Endothelial cell of umbilical vein (primary cell): Measurements from ENCODE around the gene C16orf86. TPM values are rescaled to one million over a fixed set of nuclear protein-coding genes. Genes with fewer than 3 reads are reported as not detected.

ENCODE experiments used
- BruUV-seq: library from RNA; stranded (reverse); fragments of 400-500 nt; replicated peaks from 2 replicates; lab custom pipeline; 2021; lab: Mats Ljungman, UMichigan
- CTCF ChIA-PET: fragments of 300-600, 350-600 bp; sonication (Branson Sonifier 250); formaldehyde crosslinking; loops from one replicate; lab custom pipeline; 2021; ENCODE audit warnings: antibody characterized with exemption, inconsistent platforms; lab: Charles Lee
- POLR2A ChIA-PET: fragments of 300-600, 350-600 bp; sonication (Branson Sonifier 250); formaldehyde crosslinking; loops from one replicate; lab custom pipeline; 2021; ENCODE audit warnings: antibody characterized with exemption, inconsistent platforms; lab: Charles Lee
- DNase-seq: peaks from one replicate; pipeline ENCODE4 v3.0.0-alpha.2; 2011; ENCODE audit warnings: low read depth, low spot score
- FAIRE-seq: peaks from 2 replicates; lab custom pipeline; 2011; peaks lifted over from hg19 to GRCh38; lab: Jason Lieb, UNC
- H2AFZ ChIP-seq: 2 replicates; pipeline ENCODE4 v1.6.0; 2012; ENCODE audit warnings: low read depth, low read length, control low read depth, inconsistent platforms
- H3K27ac ChIP-seq: 2 replicates; pipeline ENCODE4 v1.5.1; 2011; ENCODE audit warnings: low read depth, mild to moderate bottlenecking, control low read depth, low read length, moderate library complexity; ENCODE audit not compliant: insufficient read depth
- H3K27me3 ChIP-seq, 2 experiments: 2 replicates each; pipeline versions ENCODE4 v1.6.0 to v1.6.1; 2011; ENCODE audit warnings: low read length in 2 of 2, mixed read lengths in 1 of 2; ENCODE audit not compliant: control insufficient read depth in 2 of 2, insufficient read depth in 2 of 2
- H3K36me3 ChIP-seq, 2 experiments: 2 replicates in 1 of 2; 3 replicates in 1 of 2; pipeline ENCODE4 v1.5.1; 2011; ENCODE audit warnings: low read length in 2 of 2, mild to moderate bottlenecking in 1 of 2, moderate library complexity in 1 of 2; ENCODE audit not compliant: control insufficient read depth in 2 of 2, insufficient read depth in 2 of 2; ENCODE audit errors: extremely low read depth in 1 of 2
- H3K4me1 ChIP-seq: 3 replicates; pipeline ENCODE4 v1.5.1; 2011; ENCODE audit warnings: mild to moderate bottlenecking, low read length; ENCODE audit not compliant: control insufficient read depth, insufficient read depth; ENCODE audit errors: extremely low read depth
- H3K4me2 ChIP-seq: 2 replicates; pipeline ENCODE4 v1.6.1; 2011; ENCODE audit warnings: low read length, control low read depth, mixed read lengths; ENCODE audit not compliant: insufficient read depth
- H3K4me3 ChIP-seq, 3 experiments: fragments of 200-600 bp in 1 of 3; sonication (generic), shearing (Covaris generic) in 1 of 3; replicated peaks in 1 of 3; 2 replicates each; pipeline ENCODE4 v1.5.1; 2011 to 2016; ENCODE audit warnings: control low read depth in 3 of 3, low read length in 3 of 3, mild to moderate bottlenecking in 2 of 3, inconsistent platforms in 1 of 3, low read depth in 1 of 3, moderate library complexity in 1 of 3; ENCODE audit not compliant: insufficient read depth in 1 of 3
- H3K79me2 ChIP-seq: 2 replicates; pipeline ENCODE4 v1.6.0; 2012; ENCODE audit warnings: low read length, inconsistent platforms; ENCODE audit not compliant: control insufficient read depth, insufficient read depth
- H3K9ac ChIP-seq: replicated peaks from 2 replicates; pipeline ENCODE3; 2011; ENCODE audit warnings: low read length, control low read depth; ENCODE audit not compliant: insufficient read depth; ENCODE audit errors: extremely low read depth
- H3K9me1 ChIP-seq: replicated peaks from 3 replicates; pipeline ENCODE4 v1.6.0; 2011; ENCODE audit warnings: mild to moderate bottlenecking, low read length; ENCODE audit not compliant: control insufficient read depth, insufficient read depth; ENCODE audit errors: extremely low read depth
- H3K9me3 ChIP-seq: replicated peaks from 2 replicates; pipeline ENCODE4 v1.5.1; 2012; ENCODE audit warnings: low read length, inconsistent platforms; ENCODE audit not compliant: control insufficient read depth, insufficient read depth
- H4K20me1 ChIP-seq: replicated peaks from 2 replicates; pipeline ENCODE3; 2011; ENCODE audit warnings: mild to moderate bottlenecking, low read length; ENCODE audit not compliant: control insufficient read depth, insufficient read depth; ENCODE audit errors: extremely low read depth
- EZH2 ChIP-seq: IDR thresholded peaks from 2 replicates; pipeline ENCODE4 v1.6.1; 2012; ENCODE audit warnings: borderline replicate concordance, low read depth, mild to moderate bottlenecking, moderate library complexity, low read length, inconsistent platforms; ENCODE audit not compliant: severe bottlenecking
- FOS ChIP-seq: IDR thresholded peaks from 2 replicates; pipeline ENCODE4 v1.6.1; 2011; ENCODE audit warnings: mild to moderate bottlenecking, low read length, moderate library complexity, borderline replicate concordance; ENCODE audit not compliant: insufficient read depth
- GATA2 ChIP-seq: IDR thresholded peaks from 2 replicates; pipeline ENCODE4 v1.7.0; 2011; ENCODE audit warnings: low read depth, mild to moderate bottlenecking, moderate library complexity, mixed read lengths, low read length; ENCODE audit not compliant: insufficient read length, insufficient read depth
- JUN ChIP-seq: IDR thresholded peaks from 2 replicates; pipeline ENCODE4 v1.6.1; 2011; ENCODE audit warnings: borderline replicate concordance, low read depth; ENCODE audit not compliant: insufficient read length, insufficient read depth
- MYC ChIP-seq: IDR thresholded peaks from one replicate; pipeline ENCODE4 v1.6.1; 2011; ENCODE audit warnings: mild to moderate bottlenecking, low read depth, low read length
- POLR2A ChIP-seq: IDR thresholded peaks from 2 replicates; pipeline ENCODE4 v1.6.1; 2012; ENCODE audit warnings: low read depth, mild to moderate bottlenecking, control low read depth, low read length
- POLR2AphosphoS5 ChIP-seq: IDR thresholded peaks from 2 replicates; pipeline ENCODE4 v1.6.1; 2012; ENCODE audit warnings: low read depth, mild to moderate bottlenecking, control low read depth, low read length, moderate library complexity; ENCODE audit not compliant: insufficient read depth
- dilution Hi-C: fragments of 300-500 bp; cut with MboI; formaldehyde crosslinking; loops from one replicate; pipeline ENCODE4 v1.15.0; 2019; ENCODE audit warnings: low sequenced_read_pairs; ENCODE audit not compliant: extremely low pct_ligation_motif_present
- intact Hi-C: fragments of 100-400 bp; cut with micrococcal nuclease; formaldehyde crosslinking; loops from one replicate; pipeline ENCODE4 v1.10.0; 2022
- polyA plus RNA-seq, 4 experiments: library from polyadenylated mRNA; depleted of rRNA in 3 of 4; stranded (reverse) in 3 of 4; unstranded in 1 of 4; fragments of >200 nt; gene quantifications; 2 replicates each; pipeline versions ENCODE4 v1.2.1 to v1.2.3, GENCODE V29; 2011 to 2012; ENCODE audit warnings: missing spikeins in 1 of 4
- total RNA-seq: library from RNA; stranded (reverse); gene quantifications from 2 replicates; pipeline ENCODE4 v1.2.3, GENCODE V29; 2021
- TF ChIP-seq, protein P1 (sequence below), 2 donors: IDR thresholded peaks; 1 replicate in 1 of 2; 2 replicates in 1 of 2; pipeline ENCODE4 v1.5.1; 2011; ENCODE audit warnings: low read length in 2 of 2, mild to moderate bottlenecking in 2 of 2, moderate library complexity in 2 of 2, control low read depth in 1 of 2, inconsistent platforms in 1 of 2, low read depth in 1 of 2; ENCODE audit not compliant: insufficient read depth in 1 of 2; ENCODE audit errors: extremely low read depth in 1 of 2
- TF ChIP-seq, protein P2 (sequence below): IDR thresholded peaks from 2 replicates; pipeline ENCODE4 v1.6.1; 2011; ENCODE audit not compliant: insufficient read depth, insufficient read length

The C16orf86 gene
- total and polyA plus RNA-seq, 2 donors (not counting 3 experiments of a cell fraction or from before 2014, with no cell fraction given) = 0.62 to 0.98 TPM

DNA sequence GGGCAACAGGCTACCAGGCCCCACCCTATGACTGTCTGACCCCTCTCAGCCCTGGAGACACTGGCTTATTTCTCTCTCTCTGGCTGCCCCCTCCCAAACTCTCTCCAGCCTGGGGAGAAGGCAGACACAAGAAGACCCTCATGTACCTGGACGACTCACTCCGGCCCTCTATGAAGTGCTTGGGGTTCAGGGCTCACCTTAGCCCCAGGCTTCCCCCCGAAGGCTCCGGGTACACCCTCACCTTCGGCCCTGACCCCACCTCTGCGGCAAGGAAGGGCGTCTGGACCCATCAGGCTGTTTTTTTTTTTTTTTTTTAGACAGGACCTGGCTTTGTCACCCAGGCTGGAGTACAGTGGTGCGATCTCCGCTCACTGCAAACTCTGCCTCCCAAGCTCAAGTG is 22.6 kb upstream of the C16orf86 start:
- Histone ChIP-seq H3K36me3 (no peaks in the 10 kb centered on the region), H4K20me1 (no peaks in the 10 kb centered on the region), H3K9me3 (no peaks in the 10 kb centered on the region), H3K9me1 (no peaks in the 10 kb centered on the region), H3K9ac (no peak overlapping the region), H3K27ac (no peak overlapping the region), H3K4me3 (no peak overlapping the region), H2AFZ (no peak overlapping the region), H3K79me2 (no peaks in the 10 kb centered on the region), H3K4me1 (no peaks in the 10 kb centered on the region), H3K4me2 (no peak overlapping the region), H3K27me3 (peaks cover 9 to 14% of the 10 kb centered on the region in 2 experiments)
- no TSS peak for BruUV-seq
- POLR2A ChIA-PET = interaction anchor here (0.7 kb wide), 2 partner anchors 10 to 76 kb away, joined by 3 to 4 read pairs; no protein-coding TSS in a partner anchor
- dilution Hi-C loops (no loop called here), intact Hi-C loops (loop anchor here (1.0 kb wide), 3 partner anchors 82 to 123 kb away; partner anchors contain the start of gene CTCF)
- FAIRE-seq = peak; percentile 38
- CTCF ChIA-PET = interaction anchor here (0.9 to 7.7 kb wide), 14 partner anchors 16 to 150 kb away, joined by 3 to 166 read pairs (median 6); partner anchors contain the start of genes ACD, CTCF, PARD6A and RIPOR1
- TF ChIP-seq, protein P1, sequence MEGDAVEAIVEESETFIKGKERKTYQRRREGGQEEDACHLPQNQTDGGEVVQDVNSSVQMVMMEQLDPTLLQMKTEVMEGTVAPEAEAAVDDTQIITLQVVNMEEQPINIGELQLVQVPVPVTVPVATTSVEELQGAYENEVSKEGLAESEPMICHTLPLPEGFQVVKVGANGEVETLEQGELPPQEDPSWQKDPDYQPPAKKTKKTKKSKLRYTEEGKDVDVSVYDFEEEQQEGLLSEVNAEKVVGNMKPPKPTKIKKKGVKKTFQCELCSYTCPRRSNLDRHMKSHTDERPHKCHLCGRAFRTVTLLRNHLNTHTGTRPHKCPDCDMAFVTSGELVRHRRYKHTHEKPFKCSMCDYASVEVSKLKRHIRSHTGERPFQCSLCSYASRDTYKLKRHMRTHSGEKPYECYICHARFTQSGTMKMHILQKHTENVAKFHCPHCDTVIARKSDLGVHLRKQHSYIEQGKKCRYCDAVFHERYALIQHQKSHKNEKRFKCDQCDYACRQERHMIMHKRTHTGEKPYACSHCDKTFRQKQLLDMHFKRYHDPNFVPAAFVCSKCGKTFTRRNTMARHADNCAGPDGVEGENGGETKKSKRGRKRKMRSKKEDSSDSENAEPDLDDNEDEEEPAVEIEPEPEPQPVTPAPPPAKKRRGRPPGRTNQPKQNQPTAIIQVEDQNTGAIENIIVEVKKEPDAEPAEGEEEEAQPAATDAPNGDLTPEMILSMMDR (IDR thresholded peaks at IDR 0.05; ENCODE audit: extremely low read depth in 1 of 2, insufficient read depth in 1 of 2, low read depth in 1 of 2, low read length in 2 of 2) = no peak
- TF ChIP-seq POLR2AphosphoS5 (no peak), MYC (no peak), JUN (no peak), POLR2A (no peak), EZH2 (no peak), GATA2 (no peak), FOS (no peak)
- TF ChIP-seq, protein P2, sequence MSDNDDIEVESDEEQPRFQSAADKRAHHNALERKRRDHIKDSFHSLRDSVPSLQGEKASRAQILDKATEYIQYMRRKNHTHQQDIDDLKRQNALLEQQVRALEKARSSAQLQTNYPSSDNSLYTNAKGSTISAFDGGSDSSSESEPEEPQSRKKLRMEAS = no peak
- no peak for DNase-seq
